HL-60 (cell line): Measurements from ENCODE around the gene TATDN3.
A peak's percentile ranks its signal among the peaks of the same experiment; 100 is the strongest.

Experiments used
- CTCF ChIP-seq: IDR thresholded peaks from one replicate; pipeline ENCODE4 v1.5.1; 2011; ENCODE audit warnings: low read length, control low read depth, inconsistent platforms; ENCODE audit not compliant: insufficient read depth
- GABPA ChIP-seq: IDR thresholded peaks from 2 replicates; pipeline ENCODE4 v1.6.1; 2012; ENCODE audit warnings: low read depth
- POLR2AphosphoS5 ChIP-seq: IDR thresholded peaks from 2 replicates; pipeline ENCODE4 v1.6.1; 2012; ENCODE audit warnings: low read depth
- REST ChIP-seq: IDR thresholded peaks from 2 replicates; pipeline ENCODE4 v1.6.1; 2012; ENCODE audit warnings: low read depth; ENCODE audit not compliant: insufficient replicate concordance

DNA sequence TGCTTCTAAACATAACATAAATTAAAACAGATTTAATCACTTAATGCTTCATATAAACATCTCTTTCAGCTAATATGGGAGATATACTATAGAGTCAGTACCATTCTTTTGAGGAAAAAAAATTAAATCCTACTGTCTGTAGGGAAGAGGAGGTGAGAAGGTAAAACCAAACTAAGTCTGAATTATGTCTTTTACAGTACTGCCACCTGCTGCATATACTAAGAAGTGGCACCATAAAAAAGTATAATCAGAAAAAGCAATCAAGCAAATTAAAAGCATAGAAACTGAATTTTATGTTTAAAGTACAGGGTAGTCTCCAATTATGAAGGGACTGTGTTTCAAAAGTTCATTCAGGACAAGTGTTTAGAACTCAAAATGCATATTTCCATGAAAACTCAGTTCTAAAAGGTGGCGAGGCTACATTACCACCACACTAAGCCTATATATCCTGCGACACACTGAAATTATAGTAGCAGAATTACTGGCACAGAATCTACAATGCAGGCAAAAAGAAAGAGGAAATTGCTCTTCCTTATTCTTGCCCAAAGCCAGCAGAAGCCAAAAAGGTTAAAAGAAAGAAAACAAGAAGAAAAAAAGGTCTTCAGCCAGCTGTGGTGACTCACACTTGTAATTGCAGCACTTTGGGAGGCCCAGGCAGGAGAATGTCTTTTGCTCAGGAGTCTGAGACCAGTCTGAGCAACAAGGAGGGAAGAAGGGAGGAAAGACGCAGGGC, 9.1 kb upstream of the TATDN3 start:
- TF ChIP-seq CTCF (peak; percentile 17), REST (no peak), GABPA (no peak), POLR2AphosphoS5 (no peak)
